Embryonic facial prominence (tissue), 1 donor: ENCODE measurements around the gene CD300H.
"Not testable (repeated sequence)": the region's sequence is repeated elsewhere in the genome, so short reads cannot be mapped to it uniquely, and the experiment has no call there.

Experiments
- DNase-seq: peaks from one replicate; pipeline ENCODE4 v3.0.0-alpha.2; 2016; ENCODE audit errors: extremely low spot score

CD300H gene

GRCh38 chr17:74584292-74585060, 17.2 kb upstream of the CD300H start:
- no peak for DNase-seq

- DNase-seq, result no peak
Observed at GRCh38 chr17:74582633-74583032, 15.3 kb upstream of the CD300H start.

- DNase-seq, result no peak
Observed at GRCh38 chr17:74579900-74580299, 12.6 kb upstream of the CD300H start.

- DNase-seq, result no peak
Observed at GRCh38 chr17:74578979-74579378, 11.7 kb upstream of the CD300H start.

- no peak for DNase-seq
Observed at GRCh38 chr17:74574489-74575142, 7.3 kb upstream of the CD300H start.

- DNase-seq, result not testable (repeated sequence)
Observed at GRCh38 chr17:74573635-74574034, 6.3 kb upstream of the CD300H start.

GRCh38 chr17:74573169-74573568, 5.9 kb upstream of the CD300H start:
- no peak for DNase-seq

GRCh38 chr17:74571621-74572270, 4.4 kb upstream of the CD300H start:
- no peak for DNase-seq

GRCh38 chr17:74569020-74570003, 2.0 kb upstream of the CD300H start:
- DNase-seq, result no peak

- DNase-seq, result no peak
Observed at GRCh38 chr17:74568106-74568873, 981 bp upstream of the CD300H start.

GRCh38 chr17:74566132-74566753, 1.1 kb downstream of the CD300H start:
- DNase-seq, result no peak

- DNase-seq, result no peak
Observed at GRCh38 chr17:74565126-74565525, 2.2 kb downstream of the CD300H start.

- DNase-seq, result no peak
Observed at GRCh38 chr17:74563358-74563757, 4.0 kb downstream of the CD300H start.

- DNase-seq, result no peak
Observed at GRCh38 chr17:74561586-74561985, 5.7 kb downstream of the CD300H start.

GRCh38 chr17:74558882-74559519, 8.3 kb downstream of the CD300H start:
- DNase-seq, result no peak

GRCh38 chr17:74558402-74558801, 8.9 kb downstream of the CD300H start:
- not testable (repeated sequence) for DNase-seq

GRCh38 chr17:74555427-74555940, 11.8 kb downstream of the CD300H start:
- no peak for DNase-seq

- DNase-seq, result no peak
Observed at GRCh38 chr17:74554909-74555308, 12.4 kb downstream of the CD300H start.

- DNase-seq, result no peak
Observed at GRCh38 chr17:74552037-74552436, 15.3 kb downstream of the CD300H start.

GRCh38 chr17:74550602-74551001, 16.7 kb downstream of the CD300H start:
- DNase-seq, result no peak
